A673 (cell line): ENCODE measurements around the gene SPPL3.

ENCODE experiments used
- CTCF ChIP-seq: fragments of 300-800, 200-600 bp; sonication (generic); conservative IDR thresholded peaks from 2 replicates; pipeline ENCODE4 v1.5.1; 2017; ENCODE audit warnings: low read depth, mild to moderate bottlenecking, antibody characterized with exemption, low read length, moderate library complexity, mixed read lengths
- EZH2 ChIP-seq: fragments of 200-600 bp; sonication (generic); IDR thresholded peaks from 2 replicates; pipeline ENCODE4 v1.6.1; 2017; ENCODE audit warnings: borderline replicate concordance, low read depth, mild to moderate bottlenecking, mixed read lengths, antibody characterized with exemption, low read length; ENCODE audit not compliant: poor library complexity, severe bottlenecking

- no peak for TF ChIP-seq CTCF
- no peak for TF ChIP-seq EZH2
Observed at GRCh38 chr12:120726510-120726793, 177.7 kb downstream of the SPPL3 start.
